IMR-90 (cell line): Measurements from ENCODE around the gene SAG. TPM values are rescaled to one million over a fixed set of nuclear protein-coding genes. Genes with fewer than 3 reads are reported as not detected.
A peak's percentile ranks its signal among the peaks of the same experiment; 100 is the strongest.

Experiments used
- ATAC-seq: fragments of 200-7000 bp; cut with Tn5 transposase; 2 replicates; pipeline ENCODE4 v1.9.1; 2020; ENCODE audit warnings: low read depth, mild to moderate bottlenecking, moderate library complexity
- BruUV-seq: library from RNA; stranded (reverse); fragments of 400-500 nt; replicated peaks from 2 replicates; lab custom pipeline; 2021; lab: Mats Ljungman, UMichigan
- CTCF ChIA-PET: fragments of 300-600 bp; formaldehyde crosslinking; extraction: SDS; loops from one replicate; lab custom pipeline; 2021; ENCODE audit warnings: antibody characterized with exemption; lab: Yijun Ruan, JAX
- POLR2A ChIA-PET: fragments of 300-600 bp; sonication (Branson Sonifier 250); formaldehyde crosslinking; loops from one replicate; lab custom pipeline; 2022; ENCODE audit warnings: antibody characterized with exemption; ENCODE audit not compliant: unreplicated experiment; lab: Charles Lee
- DNase-seq: peaks from one replicate; pipeline ENCODE4 v3.0.0; 2013
- H2AFZ ChIP-seq: replicated peaks from 2 replicates; pipeline ENCODE3; 2013; ENCODE audit warnings: low read length, mild to moderate bottlenecking; ENCODE audit not compliant: poor library complexity
- H2AK5ac ChIP-seq: 2 replicates; pipeline ENCODE4 v1.6.1; 2013; ENCODE audit warnings: low read depth, low read length, inconsistent platforms
- H2AK9ac ChIP-seq: replicated peaks from 2 replicates; pipeline ENCODE3; 2013; ENCODE audit warnings: mild to moderate bottlenecking, low read depth, low read length, moderate library complexity; ENCODE audit not compliant: poor library complexity
- H2BK120ac ChIP-seq: 2 replicates; pipeline ENCODE4 v1.6.1; 2013; ENCODE audit warnings: low read depth, low read length, inconsistent platforms
- H2BK15ac ChIP-seq: 3 replicates; pipeline ENCODE4 v1.6.1; 2013; ENCODE audit warnings: low read depth, low read length, inconsistent platforms
- H2BK20ac ChIP-seq: 2 replicates; pipeline ENCODE4 v1.6.1; 2013; ENCODE audit warnings: low read depth, mild to moderate bottlenecking, inconsistent platforms, low read length, moderate library complexity
- H2BK5ac ChIP-seq: 2 replicates; pipeline ENCODE4 v1.6.1; 2013; ENCODE audit warnings: mild to moderate bottlenecking, low read depth, low read length, inconsistent platforms; ENCODE audit not compliant: poor library complexity, severe bottlenecking
- H3K14ac ChIP-seq: replicated peaks from 2 replicates; pipeline ENCODE4 v1.6.1; 2013; ENCODE audit warnings: low read depth, low read length, inconsistent platforms
- H3K18ac ChIP-seq: 2 replicates; pipeline ENCODE4 v1.6.1; 2013; ENCODE audit warnings: low read depth, low read length, control low read depth
- H3K23ac ChIP-seq: 2 replicates; pipeline ENCODE4 v1.6.1; 2013; ENCODE audit warnings: low read depth, low read length, inconsistent platforms
- H3K27ac ChIP-seq: 2 replicates; pipeline ENCODE4 v1.5.1; 2013; ENCODE audit warnings: mild to moderate bottlenecking, control low read depth, low read length; ENCODE audit not compliant: insufficient read depth
- H3K27me3 ChIP-seq: 2 replicates; pipeline ENCODE4 v1.6.1; 2013; ENCODE audit warnings: low read length; ENCODE audit not compliant: control insufficient read depth, insufficient read depth
- H3K36me3 ChIP-seq: 2 replicates; pipeline ENCODE4 v1.6.1; 2013; ENCODE audit warnings: low read length, mixed read lengths; ENCODE audit not compliant: control insufficient read depth, insufficient read depth
- H3K4ac ChIP-seq: 2 replicates; pipeline ENCODE4 v1.6.1; 2013; ENCODE audit warnings: low read depth, low read length, inconsistent platforms
- H3K4me1 ChIP-seq: 2 replicates; pipeline ENCODE4 v1.6.1; 2013; ENCODE audit warnings: low read length, mixed read lengths; ENCODE audit not compliant: control insufficient read depth, insufficient read depth
- H3K4me2 ChIP-seq: 2 replicates; pipeline ENCODE4 v1.6.1; 2013; ENCODE audit warnings: low read depth, mild to moderate bottlenecking, control low read depth, low read length, moderate library complexity
- H3K4me3 ChIP-seq: 2 replicates; pipeline ENCODE4 v1.5.1; 2013; ENCODE audit warnings: low read depth, mild to moderate bottlenecking, control low read depth, low read length, moderate library complexity; ENCODE audit not compliant: insufficient read depth
- H3K56ac ChIP-seq: 2 replicates; pipeline ENCODE4 v1.6.1; 2013; ENCODE audit warnings: low read length, inconsistent platforms; ENCODE audit not compliant: insufficient read depth; ENCODE audit errors: extremely low read depth
- H3K79me1 ChIP-seq, 2 experiments: 2 replicates each; pipeline ENCODE4 v1.6.1; 2013; ENCODE audit warnings: low read length in 2 of 2, inconsistent platforms in 1 of 2, low read depth in 1 of 2
- H3K9ac ChIP-seq: 2 replicates; pipeline ENCODE4 v1.6.1; 2013; ENCODE audit warnings: low read depth, low read length, control low read depth
- H3K9me1 ChIP-seq: 2 replicates; pipeline ENCODE4 v1.6.1; 2013; ENCODE audit warnings: low read length, inconsistent platforms; ENCODE audit not compliant: insufficient read depth
- H3K9me3 ChIP-seq: 2 replicates; pipeline ENCODE4 v1.6.1; 2013; ENCODE audit warnings: low read length; ENCODE audit not compliant: control insufficient read depth, insufficient read depth
- H4K20me1 ChIP-seq: 2 replicates; pipeline ENCODE4 v1.6.1; 2013; ENCODE audit warnings: low read length, inconsistent platforms; ENCODE audit not compliant: insufficient read depth
- H4K5ac ChIP-seq: 2 replicates; pipeline ENCODE4 v1.6.1; 2013; ENCODE audit warnings: mild to moderate bottlenecking, low read depth, low read length, control low read depth
- H4K8ac ChIP-seq, 2 experiments: 2 replicates each; pipeline ENCODE4 v1.6.1; 2013; ENCODE audit warnings: low read depth in 2 of 2, low read length in 2 of 2, control low read depth in 1 of 2, inconsistent platforms in 1 of 2
- H4K91ac ChIP-seq: 2 replicates; pipeline ENCODE4 v1.6.1; 2013; ENCODE audit warnings: low read depth, low read length, inconsistent platforms; ENCODE audit not compliant: insufficient read depth
- BHLHE40 ChIP-seq: fragments of 150-350 bp; IDR thresholded peaks from 2 replicates; pipeline ENCODE4 v1.6.1; 2016; ENCODE audit warnings: mild to moderate bottlenecking, low read depth, low read length
- CEBPB ChIP-seq: IDR thresholded peaks from 2 replicates; pipeline ENCODE4 v1.6.1; 2012; ENCODE audit warnings: low read depth, low read length, improper control_type of control experiment
- CHD1 ChIP-seq: IDR thresholded peaks from 2 replicates; pipeline ENCODE4 v1.6.1; 2012; ENCODE audit warnings: low read depth, low read length, improper control_type of control experiment
- CTCF ChIP-seq: conservative IDR thresholded peaks from 2 replicates; pipeline ENCODE4 v1.5.1; 2012; ENCODE audit warnings: mild to moderate bottlenecking, low read depth, low read length, improper control_type of control experiment
- FOS ChIP-seq: fragments of 150-350 bp; IDR thresholded peaks from 2 replicates; pipeline ENCODE4 v1.6.1; 2016; ENCODE audit warnings: low read depth, low read length
- MAFK ChIP-seq: IDR thresholded peaks from 2 replicates; pipeline ENCODE4 v1.6.1; 2012; ENCODE audit warnings: low read depth, low read length, improper control_type of control experiment
- MAZ ChIP-seq: IDR thresholded peaks from 2 replicates; pipeline ENCODE4 v1.6.1; 2012; ENCODE audit warnings: low read depth, mild to moderate bottlenecking, low read length, improper control_type of control experiment, moderate library complexity, borderline replicate concordance
- MXI1 ChIP-seq: IDR thresholded peaks from 2 replicates; pipeline ENCODE4 v1.6.1; 2012; ENCODE audit warnings: low read depth, mild to moderate bottlenecking, low read length, moderate library complexity, borderline replicate concordance
- NFE2L2 ChIP-seq: fragments of 150-350 bp; IDR thresholded peaks from 2 replicates; pipeline ENCODE4 v1.6.1; 2016; ENCODE audit warnings: low read depth, mild to moderate bottlenecking, low read length
- POLR2A ChIP-seq: IDR thresholded peaks from 2 replicates; pipeline ENCODE4 v1.6.1; 2012; ENCODE audit warnings: mild to moderate bottlenecking, low read depth, low read length
- RAD21 ChIP-seq: IDR thresholded peaks from 2 replicates; pipeline ENCODE4 v1.6.1; 2012; ENCODE audit warnings: low read length, improper control_type of control experiment
- RCOR1 ChIP-seq: IDR thresholded peaks from 2 replicates; pipeline ENCODE4 v1.6.1; 2012; ENCODE audit warnings: mild to moderate bottlenecking, low read length, improper control_type of control experiment; ENCODE audit not compliant: insufficient replicate concordance
- RFX5 ChIP-seq: IDR thresholded peaks from 2 replicates; pipeline ENCODE4 v1.8.0; 2012; ENCODE audit warnings: low read depth, mild to moderate bottlenecking, low read length, moderate library complexity
- SMC3 ChIP-seq: fragments of 150-350 bp; IDR thresholded peaks from 2 replicates; pipeline ENCODE4 v1.6.1; 2016; ENCODE audit warnings: low read depth, mild to moderate bottlenecking, antibody characterized with exemption, low read length, moderate library complexity
- USF2 ChIP-seq: fragments of 150-350 bp; IDR thresholded peaks from 2 replicates; pipeline ENCODE4 v1.6.1; 2017; ENCODE audit warnings: mild to moderate bottlenecking, antibody characterized with exemption, low read length, low read depth
- WGBS, 2 experiments: methylation state at CpG; one replicate each; pipeline versions ENCODE4 v1.1.5 to v1.1.7; 2013; ENCODE audit warnings: missing lambda C conversion rate in 2 of 2; ENCODE audit not compliant: insufficient read length in 1 of 2; ENCODE audit errors: extremely low coverage in 2 of 2; 5-methylcytosine and 5-hydroxymethylcytosine counted together
- dilution Hi-C: fragments of 300-500 bp; cut with HindIII; formaldehyde crosslinking; loops from one replicate; pipeline ENCODE4 v1.14.3; 2018; ENCODE audit warnings: low sequenced_read_pairs; ENCODE audit not compliant: unreplicated experiment
- in situ Hi-C: fragments of 300-500 bp; cut with MboI; formaldehyde crosslinking; loops from 3 replicates; pipeline ENCODE4 v1.14.3; 2019; ENCODE audit warnings: low sequenced_read_pairs, inconsistent platforms, mixed read lengths
- intact Hi-C: fragments of 100-400 bp; cut with micrococcal nuclease; formaldehyde crosslinking; loops from 2 replicates; pipeline ENCODE4 v1.10.0; 2022
- polyA plus RNA-seq, 3 experiments: library from polyadenylated mRNA; depleted of rRNA; stranded (reverse); fragments of >200 nt; gene quantifications; 2 replicates each; pipeline ENCODE4 v1.2.3, GENCODE V29; 2012; ENCODE audit warnings: low replicate concordance in 1 of 3
- total RNA-seq: library from RNA; depleted of rRNA; stranded (reverse); fragments of >200 nt; gene quantifications from 2 replicates; pipeline ENCODE4 v1.2.3, GENCODE V29; 2012

The SAG gene
- total and polyA plus RNA-seq, 2 of the 4 experiments (the other 2 are of a cell fraction), result not detected

- no peak overlapping the region for H3K18ac ChIP-seq
- WGBS, 2 experiments, result 14% methylated on average over 13 of the region's 46 CpGs; no CpG with 5 or more reads in 1 of the 2 experiments
- intact Hi-C loops (loop anchor here (1.0 to 2.0 kb wide), 2 partner anchors 32 to 88 kb away; no protein-coding TSS in a partner anchor), dilution Hi-C loops (no loop called here), in situ Hi-C loops (loop anchor here (5.0 kb wide), 1 partner anchor 92 kb away; no protein-coding TSS in a partner anchor)
- POLR2A ChIA-PET, result no interaction called here
- H3K9me3 ChIP-seq, result no peaks in the 10 kb centered on the region
- H4K5ac ChIP-seq, result no peak overlapping the region
- H2AFZ ChIP-seq, result peak overlapping the region; percentile 80
- peak overlapping the region; percentile 69 for H3K9ac ChIP-seq
- H3K36me3 ChIP-seq, result no peaks in the 10 kb centered on the region
- ATAC-seq (peak; percentile 1; the same call in 1 of the 2 replicates), DNase-seq (no peak)
- no peak overlapping the region for H3K27ac ChIP-seq
- H3K4me1 ChIP-seq, result peaks cover 7% of the 10 kb centered on the region
- H2BK15ac ChIP-seq, result no peak overlapping the region
- H3K4me2 ChIP-seq, result peak overlapping the region; percentile 66
- peak overlapping the region; percentile 79 for H3K23ac ChIP-seq
- H3K79me1 ChIP-seq, result peaks cover 27 to 33% of the 10 kb centered on the region in 2 experiments
- no peak overlapping the region for H4K8ac ChIP-seq
- no peak overlapping the region for H3K56ac ChIP-seq
- H2AK5ac ChIP-seq, result no peak overlapping the region
- CTCF ChIA-PET, result no interaction called here
- H2BK5ac ChIP-seq, result no peak overlapping the region
- peak overlapping the region; percentile 39; the same call in 1 of the 2 replicates for H3K4ac ChIP-seq
- H3K9me1 ChIP-seq, result peaks cover 10% of the 10 kb centered on the region
- H2BK20ac ChIP-seq, result no peak overlapping the region
- peak overlapping the region; percentile 100 for H3K4me3 ChIP-seq
- H3K14ac ChIP-seq, result peak overlapping the region; percentile 25
- BruUV-seq, result no TSS peak
- no peak overlapping the region for H4K91ac ChIP-seq
- H4K20me1 ChIP-seq, result peaks cover 14% of the 10 kb centered on the region; the same call in 1 of the 2 replicates
- H3K27me3 ChIP-seq, result no peaks in the 10 kb centered on the region
- H2AK9ac ChIP-seq, result peak overlapping the region; percentile 77
- no peak overlapping the region for H2BK120ac ChIP-seq
- TF ChIP-seq POLR2A, result no peak
- no peak for TF ChIP-seq MAZ
- no peak for TF ChIP-seq CHD1
- TF ChIP-seq NFE2L2, result no peak
- TF ChIP-seq RAD21, result no peak
- TF ChIP-seq SMC3, result no peak
- no peak for TF ChIP-seq MXI1
- TF ChIP-seq FOS, result no peak
- TF ChIP-seq BHLHE40, result no peak
- TF ChIP-seq MAFK, result no peak
- no peak for TF ChIP-seq CEBPB
- no peak for TF ChIP-seq USF2
- no peak for TF ChIP-seq CTCF
- no peak for TF ChIP-seq RCOR1
- TF ChIP-seq RFX5, result no peak
Measured at GRCh38 chr2:233354971-233355574, 47.5 kb downstream of the SAG start.
